Activated CD4-positive, alpha-beta T cell treated with anti-CD3 and anti-CD28 coated beads, Interleukin-2, amount 50 U/mL, for 1 hour (primary cell): ENCODE measurements around the gene IDH2.
"Not testable (repeated sequence)": the region's sequence is repeated elsewhere in the genome, so short reads cannot be mapped to it uniquely, and the experiment has no call there.

Experiments used
- DNase-seq: peaks from one replicate; pipeline ENCODE4 v3.0.0-alpha.2; 2020

Gene IDH2

DNA sequence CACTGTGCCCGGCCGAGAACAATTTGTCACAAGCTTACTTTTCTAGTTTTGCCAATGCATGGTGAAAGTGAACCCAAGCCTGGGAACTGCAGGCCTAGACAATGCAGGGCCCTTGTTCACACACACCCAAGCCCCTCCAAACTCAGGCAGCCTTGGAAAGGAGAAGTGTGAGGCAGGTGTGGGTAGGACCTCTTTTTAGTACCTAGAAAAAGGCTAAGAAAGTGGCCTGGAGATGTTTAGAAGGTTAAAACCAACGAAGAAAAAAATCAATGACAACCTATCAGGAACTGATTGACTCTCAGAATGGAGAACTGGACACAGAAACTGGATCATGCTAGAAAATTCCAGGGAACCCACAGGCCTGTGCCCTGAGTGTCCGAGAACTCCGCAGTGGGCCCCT lies 18.8 kb downstream of the IDH2 start:
- no peak for DNase-seq

DNA sequence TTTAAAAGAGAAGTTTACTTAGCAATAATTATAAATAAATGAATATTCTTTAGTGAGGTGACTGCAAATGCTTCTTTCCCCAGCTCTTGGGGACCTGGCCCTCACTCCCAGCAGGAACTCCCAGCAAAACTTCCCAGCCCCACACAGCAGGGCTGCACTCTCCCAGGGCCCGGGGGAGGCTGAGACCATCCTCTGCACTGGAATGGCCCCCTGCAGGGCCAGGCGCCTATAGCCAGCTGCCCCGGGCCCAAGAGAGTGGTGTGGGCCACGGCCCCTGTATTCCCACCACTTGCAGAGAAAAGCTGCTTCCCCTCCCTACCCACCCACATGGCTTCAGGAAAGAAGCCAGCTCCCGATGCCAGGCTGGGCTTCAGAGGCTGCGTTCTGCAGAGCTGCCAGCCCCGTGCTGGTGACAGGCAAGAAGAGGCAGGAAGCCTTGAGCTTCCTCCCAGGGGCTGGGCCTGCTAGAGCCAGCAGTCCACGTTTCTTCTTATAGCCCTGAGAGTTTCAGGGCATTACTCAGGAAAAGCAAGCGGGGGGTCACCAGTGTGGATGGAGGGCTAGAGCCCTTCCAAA lies 20.0 kb downstream of the IDH2 start:
- DNase-seq = no peak

DNA sequence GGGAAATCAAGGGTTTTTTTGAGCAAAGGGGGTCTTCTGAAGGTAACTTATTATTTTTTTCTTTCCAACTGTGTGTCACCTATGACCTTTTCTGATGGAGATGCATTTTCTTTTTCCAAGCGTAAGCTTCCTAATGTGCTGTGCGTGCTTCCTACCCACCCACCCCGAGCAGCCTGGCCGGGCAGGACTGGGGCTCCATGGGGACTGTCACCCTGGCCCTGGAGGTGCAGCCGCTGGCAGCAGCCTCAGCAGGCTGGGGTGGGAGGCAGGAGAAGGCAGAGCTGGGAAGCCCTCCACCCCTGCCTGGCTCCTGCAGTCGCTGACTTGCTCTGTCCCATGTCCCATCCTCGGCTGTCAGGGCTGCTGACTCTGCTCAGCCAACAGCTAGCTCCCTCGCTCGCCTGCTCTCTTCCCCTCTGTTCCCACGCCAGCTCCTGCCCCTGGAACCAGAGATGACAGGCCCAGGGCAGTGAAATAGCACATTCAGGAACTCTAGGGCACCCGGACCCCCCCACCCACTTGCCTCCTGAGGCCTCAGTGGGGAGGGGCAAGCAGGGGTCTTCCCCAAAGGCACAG lies 21.4 kb downstream of the IDH2 start:
- DNase-seq = no peak

DNA sequence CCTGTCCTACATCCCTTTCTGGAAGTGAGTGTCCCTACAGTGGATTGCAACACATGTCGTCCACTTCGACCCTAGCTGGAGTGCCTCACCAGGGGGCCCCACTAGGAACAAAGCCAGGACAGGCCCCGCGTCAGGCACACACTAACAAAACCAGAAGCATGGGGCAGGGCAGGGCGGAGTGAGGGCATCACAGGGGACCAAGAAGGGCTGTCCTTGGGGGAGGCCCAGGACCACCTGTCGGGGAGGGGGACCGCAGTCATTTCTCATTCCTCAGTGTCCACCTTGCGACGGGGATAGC lies 21.9 kb downstream of the IDH2 start:
- DNase-seq = no peak

DNA sequence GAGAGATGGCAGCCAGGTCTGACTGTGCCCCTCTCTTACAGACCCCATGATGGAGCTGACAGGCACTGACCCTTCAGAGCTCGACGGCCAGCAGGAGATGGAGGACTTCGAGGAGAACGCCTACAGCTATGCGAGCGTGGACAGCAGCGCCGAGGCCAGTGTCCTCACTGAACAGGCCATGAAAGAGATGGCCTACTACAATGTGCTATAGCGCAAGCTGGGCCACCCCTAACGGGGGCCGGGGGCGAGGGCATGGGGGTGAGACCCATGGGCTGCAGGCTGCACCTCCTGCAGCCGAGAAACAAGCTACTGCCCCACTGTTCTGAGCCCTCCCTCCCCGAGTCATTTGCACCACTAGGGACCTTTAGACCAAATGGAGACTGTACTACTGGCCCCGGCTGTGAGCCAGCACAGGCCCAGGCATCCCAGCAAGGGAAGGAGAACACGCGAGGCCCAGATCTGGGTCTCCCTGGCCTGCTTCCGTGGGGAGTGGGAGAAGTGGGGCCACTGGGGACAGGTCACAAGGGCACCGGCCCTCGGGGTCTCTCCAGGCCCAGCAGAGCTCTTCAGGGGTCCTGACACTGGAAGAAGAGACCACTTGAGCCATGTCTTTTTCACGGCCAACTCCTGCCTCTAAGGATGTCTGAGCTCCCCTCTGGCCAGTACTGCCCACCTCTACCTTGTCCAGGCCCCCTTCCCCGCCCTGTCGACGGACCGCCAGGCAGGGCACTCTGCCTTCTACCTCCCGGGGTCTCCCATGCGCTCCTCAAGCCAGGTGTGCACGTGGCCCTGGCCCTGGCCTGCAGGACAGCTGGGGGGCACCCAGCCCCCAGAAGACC lies 22.4 kb downstream of the IDH2 start:
- no peak for DNase-seq

DNA sequence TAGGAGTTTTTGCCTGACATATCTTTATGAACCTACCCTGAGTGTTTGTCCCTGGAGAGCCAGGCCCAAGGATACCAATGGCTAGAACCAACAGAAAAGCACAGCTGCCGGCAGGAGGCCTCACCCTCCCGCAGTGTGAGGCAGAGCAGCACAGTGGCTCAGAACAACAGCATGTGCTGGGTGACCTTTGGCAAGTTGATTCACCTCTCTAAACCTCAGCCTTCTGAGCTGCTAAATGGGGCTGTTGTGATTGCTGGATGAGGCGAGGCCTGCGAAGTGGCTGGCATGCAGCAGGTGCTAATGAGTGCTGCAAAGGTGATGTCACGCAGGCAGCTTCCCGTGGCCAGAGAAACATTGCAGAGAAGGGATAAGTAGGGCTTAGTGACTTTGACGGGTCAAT lies 23.3 kb downstream of the IDH2 start:
- no peak for DNase-seq

DNA sequence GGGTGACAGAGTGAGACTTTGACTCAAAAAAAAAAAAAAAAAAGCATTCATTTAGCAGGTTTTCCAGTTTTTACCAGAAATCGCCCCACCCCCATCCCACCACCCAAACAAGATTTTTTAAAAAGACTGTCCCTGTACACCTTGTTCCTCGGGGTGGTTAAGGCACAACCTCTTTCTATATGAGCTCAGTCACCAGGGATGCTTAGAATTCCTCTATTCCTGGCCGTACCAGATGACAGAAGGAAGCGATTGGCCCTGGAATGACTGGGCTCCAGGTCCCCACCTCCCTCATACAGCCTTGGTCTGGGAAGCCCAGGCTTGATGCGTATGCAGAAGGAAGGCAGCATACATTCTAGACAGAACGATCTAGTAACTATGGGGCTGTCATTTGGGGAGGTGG lies 25.6 kb downstream of the IDH2 start:
- DNase-seq = no peak

DNA sequence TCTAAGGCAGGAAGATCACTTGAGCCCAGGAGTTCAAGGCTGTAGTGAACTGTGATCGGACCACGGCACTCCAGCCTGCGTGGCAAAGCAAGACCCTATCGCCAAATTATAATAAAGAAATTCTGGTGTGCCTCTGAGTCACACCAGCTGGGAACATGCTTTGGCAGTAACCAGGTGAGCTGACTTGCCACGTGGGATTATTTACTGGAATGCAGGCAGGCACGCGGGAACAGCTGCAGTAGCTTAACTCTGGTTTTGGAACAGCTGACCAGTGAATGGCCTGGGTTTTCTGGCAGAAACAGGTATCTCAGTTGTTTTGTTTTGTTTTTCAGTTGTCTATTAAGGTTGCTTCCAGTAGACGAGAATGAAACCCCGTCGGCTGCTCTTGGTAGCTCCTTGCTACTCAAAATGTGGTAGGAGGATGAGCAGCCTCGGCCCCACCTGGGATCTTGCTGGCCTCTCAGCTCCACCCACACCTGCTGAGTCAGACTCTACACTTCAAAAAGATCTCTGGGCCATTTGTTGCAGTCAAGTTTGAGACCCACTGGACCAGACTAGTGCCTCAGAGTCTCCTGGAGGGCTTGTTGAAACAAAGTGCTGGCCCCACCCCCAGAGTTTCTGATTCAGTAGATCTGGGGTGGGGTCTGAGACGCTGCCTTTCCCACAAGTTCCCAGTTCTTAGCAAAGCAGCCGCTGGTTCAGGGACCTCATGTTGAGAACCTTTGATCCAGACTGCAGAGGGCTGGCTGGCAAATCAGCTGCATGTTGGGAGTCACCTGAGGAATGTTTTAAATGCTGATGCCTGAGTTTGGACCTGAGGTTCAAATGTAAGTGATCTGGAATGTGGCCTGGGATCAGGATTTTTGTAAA lies 26.6 kb downstream of the IDH2 start:
- DNase-seq = no peak

DNA sequence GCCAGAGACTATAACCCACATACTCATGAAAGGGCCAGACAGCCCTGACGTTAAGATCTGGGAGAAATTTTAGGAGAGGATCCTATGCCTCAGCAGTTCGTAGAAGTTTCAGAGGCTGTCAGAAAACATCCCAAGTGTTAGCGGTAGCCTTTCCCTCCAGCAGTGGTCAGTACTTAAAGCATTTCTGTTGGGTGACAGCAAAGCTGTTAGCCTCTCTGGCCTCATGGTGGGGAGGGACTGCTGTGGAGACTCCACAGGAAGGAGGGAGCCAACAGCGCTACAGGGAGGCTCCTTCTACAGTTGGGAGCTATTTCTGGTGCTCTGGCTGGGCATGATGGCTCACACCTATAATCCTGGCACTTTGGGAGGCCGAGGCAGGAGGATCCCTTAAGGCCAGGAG lies 27.4 kb downstream of the IDH2 start:
- no peak for DNase-seq

DNA sequence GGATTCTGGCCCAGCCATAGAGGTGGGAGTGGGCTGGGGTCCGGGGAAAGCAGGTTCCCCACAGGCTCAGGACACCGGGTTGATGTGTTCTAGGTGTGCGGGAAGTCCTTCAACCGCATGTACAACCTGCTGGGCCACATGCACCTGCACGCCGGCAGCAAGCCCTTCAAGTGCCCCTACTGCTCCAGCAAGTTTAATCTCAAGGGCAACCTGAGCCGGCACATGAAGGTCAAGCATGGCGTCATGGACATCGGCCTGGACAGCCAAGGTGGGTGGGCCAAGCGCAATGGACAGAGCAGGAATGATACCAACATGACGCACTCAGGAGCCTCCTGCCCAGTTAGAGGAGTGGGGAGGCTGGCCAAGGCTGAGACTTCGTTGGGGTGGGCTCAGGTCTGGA lies 28.2 kb downstream of the IDH2 start:
- no peak for DNase-seq

DNA sequence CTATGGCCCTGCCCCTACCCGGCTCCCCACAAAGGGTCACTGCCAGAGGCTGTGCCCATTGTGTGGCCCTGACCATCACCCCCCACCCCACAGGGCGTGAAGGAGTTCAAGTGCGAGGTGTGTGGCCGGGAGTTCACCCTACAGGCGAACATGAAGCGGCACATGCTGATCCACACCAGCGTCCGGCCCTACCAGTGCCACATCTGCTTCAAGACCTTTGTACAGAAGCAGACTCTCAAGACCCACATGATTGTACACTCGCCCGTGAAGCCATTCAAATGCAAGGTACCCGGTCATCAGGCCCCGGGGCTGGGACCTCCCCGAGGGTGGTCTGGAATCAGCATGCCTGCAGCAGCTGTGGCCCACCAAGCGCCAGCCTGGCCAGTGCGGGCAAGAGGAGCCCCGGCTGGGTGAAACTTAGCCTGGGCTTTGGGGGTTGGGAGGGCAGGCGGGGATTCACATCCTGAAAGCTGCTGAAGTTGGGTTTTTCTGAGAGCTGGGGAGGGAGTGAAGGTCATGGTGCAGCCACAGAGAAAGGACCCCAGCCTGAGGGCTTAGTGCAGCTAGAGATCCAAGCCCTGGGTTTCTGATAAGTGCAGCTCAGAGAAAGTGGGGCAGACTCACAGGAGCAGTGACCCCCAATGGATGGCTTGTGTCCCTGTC lies 29.2 kb downstream of the IDH2 start:
- DNase-seq = no peak

DNA sequence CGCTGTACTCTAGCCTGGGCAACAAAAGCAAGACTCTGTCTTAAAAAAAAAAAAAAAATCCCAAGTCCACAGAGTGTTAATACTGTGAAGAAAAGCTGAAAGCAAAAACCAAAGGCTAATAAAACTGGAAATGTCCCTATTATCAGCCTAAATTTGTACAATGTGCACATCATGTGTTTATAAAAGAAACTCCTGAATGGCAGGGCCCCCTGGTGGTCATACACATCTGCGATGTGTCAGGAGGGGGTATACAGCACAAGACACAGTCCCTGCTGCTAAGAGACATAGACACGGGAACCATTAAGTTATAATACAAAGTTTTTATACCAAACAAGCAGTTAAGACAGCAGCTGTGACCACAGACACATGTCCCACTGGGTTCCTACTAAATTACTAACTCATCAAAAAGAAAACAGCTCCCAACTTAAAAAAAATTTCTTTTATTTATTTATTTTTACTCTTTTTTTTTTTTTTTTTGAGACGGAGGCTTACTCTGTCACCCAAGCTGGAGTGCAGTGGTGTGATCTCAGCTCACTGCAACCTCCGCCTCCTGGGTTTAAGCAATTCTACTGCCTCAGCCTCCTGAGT lies 31.0 kb downstream of the IDH2 start:
- DNase-seq = peak; percentile 79

DNA sequence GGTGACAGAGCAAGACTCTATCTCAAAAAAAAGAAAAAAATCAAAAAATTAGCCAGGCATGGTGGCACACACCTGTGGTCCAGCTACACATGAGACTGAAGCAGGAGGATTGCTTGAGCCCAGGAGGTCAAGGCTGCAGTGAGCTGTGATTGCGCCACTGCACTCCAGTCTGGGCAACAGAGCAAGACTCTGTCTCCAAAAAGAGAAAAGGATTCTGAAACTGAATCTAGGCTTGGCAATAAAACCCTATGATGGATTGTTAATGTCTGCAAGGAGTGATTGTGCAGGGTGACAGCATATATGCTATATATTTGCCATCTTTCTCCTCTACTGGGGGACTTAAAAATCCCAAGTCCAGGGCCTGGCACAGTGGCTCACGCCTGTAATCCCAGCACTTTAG lies 31.6 kb downstream of the IDH2 start:
- not testable (repeated sequence) for DNase-seq

DNA sequence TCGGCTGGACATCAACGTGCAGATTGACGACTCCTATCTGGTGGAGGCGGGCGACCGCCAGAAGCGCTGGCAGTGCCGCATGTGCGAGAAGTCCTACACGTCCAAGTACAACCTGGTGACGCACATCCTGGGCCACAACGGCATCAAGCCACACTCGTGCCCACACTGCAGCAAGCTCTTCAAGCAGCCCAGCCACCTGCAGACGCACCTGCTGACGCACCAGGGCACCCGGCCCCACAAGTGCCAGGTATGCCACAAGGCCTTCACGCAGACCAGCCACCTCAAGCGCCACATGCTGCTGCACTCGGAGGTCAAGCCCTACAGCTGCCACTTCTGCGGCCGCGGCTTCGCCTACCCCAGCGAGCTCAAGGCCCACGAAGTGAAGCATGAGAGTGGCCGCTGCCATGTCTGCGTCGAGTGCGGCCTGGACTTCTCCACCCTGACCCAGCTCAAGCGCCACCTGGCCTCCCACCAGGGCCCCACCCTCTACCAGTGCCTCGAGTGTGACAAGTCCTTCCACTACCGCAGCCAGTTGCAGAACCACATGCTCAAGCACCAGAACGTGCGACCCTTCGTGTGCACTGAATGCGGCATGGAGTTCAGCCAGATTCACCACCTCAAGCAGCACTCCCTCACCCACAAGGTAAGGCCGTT lies 34.2 kb downstream of the IDH2 start:
- DNase-seq = no peak

DNA sequence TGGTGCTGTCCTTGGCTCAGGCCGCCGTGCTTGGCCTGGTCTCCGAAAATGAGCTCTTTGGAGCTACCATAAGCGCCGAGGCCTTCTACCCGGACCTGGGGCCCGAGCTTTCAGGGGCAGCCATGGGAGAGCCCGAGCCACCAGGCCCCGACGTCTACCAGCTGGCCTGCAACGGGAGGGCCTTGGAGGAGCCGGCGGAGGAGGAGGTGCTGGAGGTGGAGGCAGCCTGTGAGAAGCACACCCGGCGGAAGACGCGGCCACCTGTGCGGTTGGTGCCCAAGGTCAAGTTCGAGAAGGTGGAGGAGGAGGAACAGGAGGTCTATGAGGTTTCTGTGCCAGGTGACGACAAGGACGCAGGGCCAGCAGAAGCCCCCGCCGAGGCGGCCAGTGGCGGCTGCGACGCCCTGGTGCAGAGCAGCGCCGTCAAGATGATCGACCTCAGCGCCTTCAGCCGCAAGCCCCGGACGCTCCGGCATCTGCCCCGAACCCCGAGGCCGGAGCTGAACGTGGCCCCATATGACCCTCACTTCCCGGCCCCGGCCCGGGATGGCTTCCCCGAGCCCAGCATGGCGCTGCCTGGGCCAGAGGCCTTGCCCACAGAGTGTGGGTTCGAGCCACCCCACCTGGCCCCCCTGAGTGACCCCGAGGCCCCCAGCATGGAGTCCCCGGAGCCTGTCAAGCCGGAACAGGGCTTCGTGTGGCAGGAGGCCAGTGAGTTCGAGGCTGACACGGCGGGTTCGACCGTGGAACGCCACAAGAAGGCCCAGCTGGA lies 34.9 kb downstream of the IDH2 start:
- DNase-seq = no peak

DNA sequence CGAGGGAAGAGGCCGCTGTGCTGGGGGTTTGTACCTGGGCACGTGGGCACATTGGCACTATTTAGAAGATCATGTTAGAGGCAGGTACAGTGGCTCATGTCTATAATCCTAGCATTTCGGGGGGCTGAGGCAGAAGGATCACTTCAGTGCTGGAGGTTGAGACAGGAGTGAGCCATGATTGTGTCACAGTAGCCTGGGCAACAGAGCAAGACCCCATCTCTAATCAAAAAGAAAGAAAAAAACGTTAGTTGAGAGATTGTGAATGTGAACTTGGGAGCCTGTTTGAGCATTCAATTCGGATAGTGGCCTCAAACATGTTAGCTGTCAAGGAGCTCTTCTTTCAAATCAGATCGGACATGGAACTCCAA lies 36.6 kb downstream of the IDH2 start:
- no peak for DNase-seq

DNA sequence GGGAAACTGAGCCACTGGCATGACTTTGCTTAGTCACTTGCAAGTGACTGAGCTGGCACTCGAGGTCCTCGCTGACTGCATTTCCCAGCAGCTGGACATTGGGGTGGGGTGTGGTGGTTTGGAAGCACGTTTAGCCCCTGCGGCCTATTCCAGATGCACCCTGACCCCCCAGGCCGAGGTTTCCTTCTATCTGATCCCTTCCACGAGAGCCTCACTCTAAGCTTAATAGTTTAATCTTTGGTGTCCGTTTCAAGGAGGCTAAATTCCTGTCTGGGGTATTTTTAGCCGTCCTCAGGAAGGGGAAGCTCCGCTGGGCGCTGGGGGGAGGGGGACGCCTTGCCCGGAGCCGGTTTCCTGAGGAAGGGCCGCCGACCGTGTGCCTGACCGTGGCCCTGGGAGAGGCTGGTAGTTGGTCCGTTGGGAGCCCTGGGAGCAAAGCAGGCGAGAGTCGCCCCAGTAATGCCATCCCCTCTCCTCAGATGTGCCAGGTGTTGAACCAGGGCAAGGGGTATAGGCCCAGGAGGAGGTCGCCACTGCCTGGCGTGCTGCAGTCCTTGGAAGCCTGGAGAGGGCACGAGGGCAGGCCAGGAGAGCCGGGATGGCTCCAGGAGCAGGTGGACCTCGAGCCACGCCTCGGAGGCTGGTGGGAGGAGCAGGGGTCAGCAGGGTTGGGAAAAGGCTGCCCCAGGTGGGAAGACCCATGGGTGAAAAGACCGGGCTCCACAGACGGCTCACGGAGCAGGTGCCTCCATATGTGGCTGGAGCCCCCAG lies 37.2 kb downstream of the IDH2 start:
- no peak for DNase-seq

DNA sequence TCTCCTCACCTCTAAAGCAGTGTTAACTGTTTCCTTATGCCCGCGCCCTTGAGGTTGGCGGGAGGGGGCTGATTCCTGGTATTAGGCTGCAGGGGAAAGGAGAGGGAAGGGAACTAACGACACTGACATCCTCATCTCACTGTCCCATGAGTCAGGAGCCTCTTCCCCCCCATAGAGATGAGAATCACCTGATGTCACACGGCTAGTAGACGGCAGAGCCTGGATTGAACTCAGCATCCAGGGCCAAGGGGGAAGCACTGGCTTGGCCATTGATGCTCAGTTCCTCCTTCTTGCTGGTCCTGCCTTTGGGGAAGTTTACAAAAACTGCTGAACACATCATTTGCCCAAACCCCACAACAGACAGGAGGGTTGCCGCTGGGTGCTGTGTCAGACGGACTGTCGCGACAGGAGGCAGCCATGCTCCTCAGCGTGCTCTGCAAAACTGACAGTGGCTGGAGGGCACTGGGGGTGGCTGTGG lies 38.5 kb downstream of the IDH2 start:
- no peak for DNase-seq

DNA sequence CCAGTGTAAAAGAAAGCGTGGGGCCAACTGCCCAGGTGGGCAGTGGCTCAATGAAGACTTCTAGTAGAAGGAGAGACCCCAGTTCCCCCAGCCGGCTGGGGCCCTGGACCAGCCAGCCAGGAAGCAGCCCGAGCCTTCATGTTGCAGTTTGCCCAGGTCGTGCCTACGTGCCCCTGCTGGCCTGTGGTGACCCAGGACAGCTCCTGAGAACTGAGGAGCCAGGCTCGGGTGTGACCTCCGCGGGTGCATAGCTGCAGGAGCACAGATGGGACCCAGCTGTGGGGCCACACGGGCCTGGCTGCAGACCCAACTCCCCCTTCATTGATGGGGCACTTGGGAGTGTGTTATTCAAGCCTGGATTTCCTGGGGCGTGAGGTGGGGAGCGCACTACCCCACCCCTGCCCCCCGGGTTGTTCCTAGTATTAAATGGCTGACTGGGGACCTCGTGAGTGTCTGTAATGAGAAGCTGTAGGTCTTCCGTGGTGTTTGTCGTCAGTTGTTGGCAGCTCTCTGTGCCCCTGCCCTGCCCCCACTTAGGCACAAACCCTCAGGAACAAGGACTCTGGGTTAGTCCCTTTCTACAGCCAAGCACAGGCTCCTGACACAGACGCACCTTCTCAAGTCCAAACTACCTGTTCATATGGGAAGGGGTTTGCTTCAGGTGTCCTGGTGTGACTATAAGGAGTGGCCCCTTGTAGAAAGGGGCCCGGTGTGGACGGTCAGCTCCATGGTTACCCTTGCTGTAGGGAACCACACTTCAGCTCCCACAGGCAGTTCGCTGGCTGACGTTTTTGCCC lies 39.1 kb downstream of the IDH2 start:
- DNase-seq = no peak
